Mucosa of descending colon (tissue), 3 donors: ENCODE measurements around the gene LSP1. TPM values are rescaled to one million over a fixed set of nuclear protein-coding genes. Genes with fewer than 3 reads are reported as not detected.

Experiments
- ATAC-seq: fragments of 200-7000 bp; cut with Tn5 transposase; one replicate; pipeline ENCODE4 v1.9.1; 2020; ENCODE audit warnings: mild to moderate bottlenecking, moderate library complexity
- DNase-seq, 3 donors: peaks; one replicate each; pipeline ENCODE4 v3.0.0-alpha.2; 2020
- H3K36me3 ChIP-seq: fragments of 200-600 bp; one replicate; pipeline ENCODE4 v1.8.0; 2021; ENCODE audit warnings: low read depth, mild to moderate bottlenecking
- H3K4me1 ChIP-seq: fragments of 200-600 bp; one replicate; pipeline ENCODE4 v1.8.0; 2021; ENCODE audit warnings: low read depth, mild to moderate bottlenecking
- H3K4me3 ChIP-seq: fragments of 200-600 bp; one replicate; pipeline ENCODE4 v1.8.0; 2021; ENCODE audit warnings: mild to moderate bottlenecking
- H3K9me3 ChIP-seq: fragments of 200-600 bp; one replicate; pipeline ENCODE4 v1.8.0; 2021; ENCODE audit warnings: mild to moderate bottlenecking
- CTCF ChIP-seq: fragments of 200-600 bp; IDR thresholded peaks from one replicate; pipeline ENCODE4 v1.8.0; 2022; ENCODE audit warnings: antibody characterized with exemption, mild to moderate bottlenecking
- intact Hi-C, 2 donors: fragments of 100-400 bp; cut with DNase I in 1 of 2; cut with micrococcal nuclease in 1 of 2; formaldehyde crosslinking; loops; one replicate each; pipeline versions ENCODE4 v1.11.0 to v1.11.1; 2022; cut with DNase I, micrococcal nuclease
- total RNA-seq, 3 donors: library from RNA; stranded (reverse); fragmentation: NEBNext Ultra II Directional in 2 of 3; extraction: Animal tissue kit (Norgen Biotek cat#: 25700) in 2 of 3; gene quantifications; one replicate each; pipeline versions ENCODE4 v1.2.1 to v1.2.4, GENCODE V29; 2021 to 2023
- donor health status: DM: no; HTN: no; CAD: no; lungs with moderate emphysema.
- donor health status: DM: no; HTN: no; CAD: no.
- donor health status: DM: no; HTN: yes; CAD: no.

Gene LSP1
- total RNA-seq, 3 donors from 2014 or later: 18.5 to 32.2 (median 23.6) TPM

- Histone ChIP-seq H3K4me1 (no peaks in the 10 kb centered on the region), H3K4me3 (no peak overlapping the region), H3K9me3 (no peaks in the 10 kb centered on the region), H3K36me3 (no peaks in the 10 kb centered on the region)
- intact Hi-C loops: no loop called here
- TF ChIP-seq CTCF: no peak
- no peak for ATAC-seq
- no peak for DNase-seq
These were observed 53.3 kb downstream of the LSP1 start for GRCh38 chr11:1906181-1906580.

- Histone ChIP-seq H3K4me1 (no peaks in the 10 kb centered on the region), H3K36me3 (no peaks in the 10 kb centered on the region), H3K9me3 (no peaks in the 10 kb centered on the region), H3K4me3 (no peak overlapping the region)
- TF ChIP-seq CTCF: no peak
- intact Hi-C loops: no loop called here
- ATAC-seq: no peak
- no peak for DNase-seq
These were observed 53.9 kb downstream of the LSP1 start for GRCh38 chr11:1906611-1907423.

- DNase-seq: no peak
- Histone ChIP-seq H3K4me1 (no peaks in the 10 kb centered on the region), H3K36me3 (no peaks in the 10 kb centered on the region), H3K4me3 (no peak overlapping the region), H3K9me3 (no peaks in the 10 kb centered on the region)
- ATAC-seq: no peak
- no peak for TF ChIP-seq CTCF
- intact Hi-C loops: no loop called here
These were observed 55.7 kb downstream of the LSP1 start for GRCh38 chr11:1908618-1909017.

DNA sequence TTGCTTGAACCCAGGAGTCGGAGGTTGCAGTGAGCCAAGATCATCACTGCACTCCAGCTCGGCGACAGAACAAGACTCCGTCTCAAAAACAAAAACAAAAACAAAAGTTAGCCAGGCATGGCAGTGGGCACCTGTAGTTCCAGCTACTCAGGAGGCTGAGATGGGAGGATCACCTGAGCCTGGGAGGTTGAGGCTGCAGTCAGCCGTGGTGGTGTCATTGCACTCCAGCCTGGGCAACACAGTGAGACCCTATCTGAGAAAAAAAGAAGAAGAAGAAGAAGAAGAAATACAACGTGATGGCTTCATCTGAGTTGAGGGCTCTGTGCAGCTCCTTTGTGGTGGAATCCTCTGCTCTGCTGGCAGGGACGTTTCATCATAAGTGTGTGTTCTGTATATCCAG, 56.6 kb downstream of the LSP1 start:
- Histone ChIP-seq H3K4me1 (no peaks in the 10 kb centered on the region), H3K9me3 (no peaks in the 10 kb centered on the region), H3K36me3 (no peaks in the 10 kb centered on the region), H3K4me3 (no peak overlapping the region)
- intact Hi-C loops: no loop called here
- no peak for DNase-seq
- no peak for TF ChIP-seq CTCF
- ATAC-seq: no peak

DNA sequence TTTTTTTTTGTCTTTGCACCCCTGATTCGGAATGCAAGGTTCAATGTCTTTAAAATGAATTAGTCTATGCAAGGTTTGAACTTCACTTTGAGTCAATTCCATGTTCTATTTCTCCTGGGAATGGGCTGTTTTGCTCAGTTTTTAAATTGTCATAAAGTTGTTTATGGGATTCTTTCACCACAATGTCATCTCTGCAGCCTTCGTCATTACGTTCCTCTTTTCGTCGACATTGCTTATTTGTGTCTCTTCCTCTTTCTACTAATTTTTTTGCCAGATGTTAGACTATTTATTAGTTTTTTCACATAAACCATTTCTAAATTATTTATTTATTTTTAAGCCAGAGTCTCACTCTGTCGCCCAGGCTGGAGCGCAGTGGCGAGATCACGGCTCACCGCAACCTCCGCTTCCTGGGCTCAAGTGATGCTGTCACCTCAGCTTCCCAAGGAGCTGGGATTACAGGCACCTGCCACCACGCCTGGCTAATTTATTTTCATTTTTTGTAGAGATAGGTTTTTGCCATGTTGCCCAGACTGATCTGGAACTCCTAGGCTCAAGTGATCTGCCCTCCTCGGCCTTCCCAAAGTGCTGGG, 59.5 kb downstream of the LSP1 start:
- Histone ChIP-seq H3K9me3 (no peaks in the 10 kb centered on the region), H3K4me1 (no peaks in the 10 kb centered on the region), H3K4me3 (no peak overlapping the region), H3K36me3 (no peaks in the 10 kb centered on the region)
- no peak for TF ChIP-seq CTCF
- ATAC-seq (no peak), DNase-seq (no peak)
- intact Hi-C loops: no loop called here
